ENCODE results near the gene IQGAP1. TPM values are rescaled to one million over a fixed set of nuclear protein-coding genes. Genes with fewer than 3 reads are reported as not detected.

The IQGAP1 gene
- total RNA-seq, 1 experiment from 2014 or later: 100 TPM

- Histone ChIP-seq H3K27me3 (no peaks in the 10 kb centered on the region), H3K36me3 (peaks cover 41% of the 10 kb centered on the region), H3K4me1 (0 out of 2 replicates have a peak, but pooled peaks cover 4% of the 10 kb centered on the region), H3K4me3 (no peak overlapping the region), H3K27ac (no peak overlapping the region), H3K9me3 (replicated peaks) (no peaks in the 10 kb centered on the region)
- no peak for DNase-seq
Observed at GRCh38 chr15:90460142-90460824, 72.2 kb downstream of the IQGAP1 start.

DNA sequence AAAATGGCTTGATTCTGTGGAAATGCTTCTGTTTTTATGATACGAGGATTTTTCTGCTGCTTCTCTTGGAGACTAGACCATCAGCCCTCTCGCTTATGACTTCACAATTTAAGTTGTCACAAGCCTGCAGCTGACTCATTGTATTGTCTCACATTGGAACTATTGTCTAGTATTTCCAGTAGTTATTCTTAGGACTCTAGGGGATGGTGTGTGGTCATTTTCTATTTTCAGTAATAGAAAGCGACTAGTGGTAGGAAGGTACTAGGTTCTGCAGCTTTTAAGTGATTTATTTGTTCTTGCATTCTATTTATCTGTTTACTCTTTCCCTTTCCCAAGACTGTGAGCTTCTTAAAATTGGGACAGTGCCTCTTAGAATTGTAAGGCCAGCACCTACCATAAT lies 75.3 kb downstream of the IQGAP1 start:
- Histone ChIP-seq H3K36me3 (peaks cover 33% of the 10 kb centered on the region), H3K4me3 (no peak overlapping the region), H3K27ac (no peak overlapping the region), H3K4me1 (peaks cover 4% of the 10 kb centered on the region), H3K9me3 (replicated peaks) (no peaks in the 10 kb centered on the region), H3K27me3 (no peaks in the 10 kb centered on the region)
- no peak for DNase-seq

DNA sequence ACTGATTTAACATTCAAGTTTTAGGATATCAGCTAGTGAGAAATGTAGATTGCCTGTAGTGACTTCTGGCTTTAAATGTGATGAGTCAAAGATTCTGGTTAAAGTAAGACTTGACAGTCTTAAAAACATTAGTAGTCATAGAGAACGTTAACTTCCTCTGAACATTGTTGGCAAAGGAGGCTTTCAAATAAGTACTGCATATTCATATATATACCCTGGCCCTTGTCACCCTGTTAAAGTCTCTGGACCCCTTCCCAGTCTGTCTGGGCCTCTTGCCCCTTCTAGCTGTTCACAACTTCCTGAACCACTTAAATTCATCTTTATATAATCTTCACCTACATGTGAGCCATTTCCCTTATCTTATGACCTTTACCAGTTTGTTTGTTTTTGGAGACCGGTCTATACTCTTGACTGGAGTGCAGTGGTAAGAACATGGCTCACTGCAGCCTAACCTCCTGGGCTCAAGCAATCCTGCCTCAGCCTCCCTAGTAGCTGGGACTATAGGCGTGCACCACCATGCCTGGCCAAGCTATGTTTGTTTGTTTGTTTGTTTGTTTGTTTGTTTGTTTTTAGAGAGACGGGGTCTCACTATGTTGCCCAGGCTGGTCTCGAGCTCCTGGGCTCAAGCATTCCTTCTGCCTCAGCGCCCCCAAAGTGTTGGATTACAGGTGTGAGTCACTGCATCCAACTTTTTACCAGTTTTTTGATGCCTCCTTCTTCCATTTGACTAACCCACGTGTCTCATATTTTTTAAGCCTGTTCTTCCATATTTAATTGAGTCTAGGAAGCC lies 77.3 kb downstream of the IQGAP1 start:
- Histone ChIP-seq H3K27me3 (no peaks in the 10 kb centered on the region), H3K27ac (no peak overlapping the region), H3K4me3 (no peak overlapping the region), H3K4me1 (peaks cover 4% of the 10 kb centered on the region), H3K9me3 (replicated peaks) (no peaks in the 10 kb centered on the region), H3K36me3 (peaks cover 28% of the 10 kb centered on the region)
- no peak for DNase-seq

DNA sequence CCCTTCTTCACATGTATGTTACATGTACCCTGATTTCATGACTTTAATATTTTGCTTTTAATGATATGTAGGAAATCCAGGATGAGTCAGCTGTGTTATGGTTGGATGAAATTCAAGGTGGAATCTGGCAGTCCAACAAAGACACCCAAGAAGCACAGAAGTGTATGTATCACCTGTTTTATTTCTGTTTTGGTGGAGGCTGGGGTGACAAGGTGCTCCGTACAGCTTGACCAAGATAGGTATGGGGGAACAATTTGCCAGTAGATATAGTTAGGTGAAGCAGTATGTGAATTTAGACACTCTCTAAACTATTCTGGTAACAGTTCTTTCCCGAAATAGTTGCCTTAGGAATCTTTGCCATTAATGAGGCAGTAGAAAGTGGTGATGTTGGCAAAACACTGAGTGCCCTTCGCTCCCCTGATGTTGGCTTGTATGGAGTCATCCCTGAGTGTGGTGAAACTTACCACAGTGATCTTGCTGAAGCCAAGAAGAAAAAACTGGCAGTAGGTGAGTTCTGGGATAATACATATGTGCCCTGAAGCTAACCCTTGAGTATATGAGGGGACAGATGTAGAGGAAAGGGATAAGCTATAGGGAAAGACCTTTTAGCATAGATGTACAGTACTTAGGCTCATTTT lies 78.0 kb downstream of the IQGAP1 start:
- no peak overlapping the region for H3K27ac ChIP-seq
- no peaks in the 10 kb centered on the region for H3K9me3 ChIP-seq (replicated peaks)
- no peak overlapping the region for H3K4me3 ChIP-seq
- peaks cover 4% of the 10 kb centered on the region for H3K4me1 ChIP-seq
- H3K36me3 ChIP-seq: peaks cover 28% of the 10 kb centered on the region
- no peak for DNase-seq
- H3K27me3 ChIP-seq: no peaks in the 10 kb centered on the region

DNA sequence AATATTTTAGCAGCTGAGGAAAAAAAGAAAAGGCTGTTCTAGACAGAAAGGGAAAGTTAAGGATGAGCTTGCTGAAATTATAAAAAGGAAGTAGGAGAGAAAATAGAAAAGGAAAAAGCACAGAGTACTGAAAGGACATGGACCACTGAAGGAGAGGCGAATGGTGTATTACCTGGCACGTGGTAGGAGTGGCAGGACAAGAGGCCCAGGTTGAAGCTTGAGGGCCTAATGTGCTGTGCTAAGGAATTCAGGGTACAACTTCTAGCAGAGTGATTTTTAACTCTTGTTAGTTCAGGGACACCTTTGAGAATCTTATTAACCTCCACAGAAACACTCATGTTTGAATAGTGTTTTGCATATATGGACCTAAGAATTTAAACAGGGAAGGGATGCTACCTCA lies 81.7 kb downstream of the IQGAP1 start:
- no peak overlapping the region for H3K27ac ChIP-seq
- no peaks in the 10 kb centered on the region for H3K9me3 ChIP-seq (replicated peaks)
- no peaks in the 10 kb centered on the region; the same call in none of the 2 replicates for H3K4me1 ChIP-seq
- H3K36me3 ChIP-seq: peaks cover 32% of the 10 kb centered on the region
- no peak overlapping the region for H3K4me3 ChIP-seq
- DNase-seq: no peak
- H3K27me3 ChIP-seq: no peaks in the 10 kb centered on the region

DNA sequence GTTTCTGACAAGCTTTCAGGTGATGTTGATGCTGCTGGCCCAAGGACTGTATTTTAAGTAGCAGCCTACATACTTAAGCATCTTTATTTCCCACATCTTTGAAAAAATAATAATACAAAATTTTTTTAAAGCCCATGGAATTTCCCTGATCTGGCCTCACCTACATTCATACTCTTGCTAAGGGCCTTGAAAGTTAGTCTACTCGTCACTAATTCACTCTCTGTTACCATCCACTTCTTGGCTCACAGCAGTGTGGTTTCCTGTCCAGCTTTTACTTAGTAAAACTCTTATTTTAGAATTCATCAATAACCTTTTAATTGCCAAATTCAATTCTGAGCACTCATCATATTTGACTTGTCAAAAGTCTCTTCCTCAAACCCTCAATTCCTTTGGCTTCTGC lies 82.4 kb downstream of the IQGAP1 start:
- Histone ChIP-seq H3K36me3 (peaks cover 26% of the 10 kb centered on the region), H3K27ac (no peak overlapping the region), H3K4me3 (no peak overlapping the region), H3K9me3 (replicated peaks) (no peaks in the 10 kb centered on the region), H3K4me1 (no peaks in the 10 kb centered on the region; the same call in none of the 2 replicates), H3K27me3 (no peaks in the 10 kb centered on the region)
- DNase-seq: no peak

- Histone ChIP-seq H3K27me3 (no peaks in the 10 kb centered on the region), H3K36me3 (peaks cover 26% of the 10 kb centered on the region), H3K4me3 (no peak overlapping the region), H3K27ac (peak overlapping the region; percentile 8), H3K4me1 (no peaks in the 10 kb centered on the region; the same call in none of the 2 replicates), H3K9me3 (replicated peaks) (no peaks in the 10 kb centered on the region)
- DNase-seq: no peak
Observed at GRCh38 chr15:90471126-90471525, 83.1 kb downstream of the IQGAP1 start.

- Histone ChIP-seq H3K9me3 (replicated peaks) (no peaks in the 10 kb centered on the region), H3K4me1 (no peaks in the 10 kb centered on the region), H3K4me3 (no peak overlapping the region), H3K36me3 (peaks cover 27% of the 10 kb centered on the region), H3K27me3 (no peaks in the 10 kb centered on the region), H3K27ac (peak overlapping the region; percentile 8)
- DNase-seq: peak; percentile 26 to 71
Observed at GRCh38 chr15:90471769-90472168, 83.7 kb downstream of the IQGAP1 start.

DNA sequence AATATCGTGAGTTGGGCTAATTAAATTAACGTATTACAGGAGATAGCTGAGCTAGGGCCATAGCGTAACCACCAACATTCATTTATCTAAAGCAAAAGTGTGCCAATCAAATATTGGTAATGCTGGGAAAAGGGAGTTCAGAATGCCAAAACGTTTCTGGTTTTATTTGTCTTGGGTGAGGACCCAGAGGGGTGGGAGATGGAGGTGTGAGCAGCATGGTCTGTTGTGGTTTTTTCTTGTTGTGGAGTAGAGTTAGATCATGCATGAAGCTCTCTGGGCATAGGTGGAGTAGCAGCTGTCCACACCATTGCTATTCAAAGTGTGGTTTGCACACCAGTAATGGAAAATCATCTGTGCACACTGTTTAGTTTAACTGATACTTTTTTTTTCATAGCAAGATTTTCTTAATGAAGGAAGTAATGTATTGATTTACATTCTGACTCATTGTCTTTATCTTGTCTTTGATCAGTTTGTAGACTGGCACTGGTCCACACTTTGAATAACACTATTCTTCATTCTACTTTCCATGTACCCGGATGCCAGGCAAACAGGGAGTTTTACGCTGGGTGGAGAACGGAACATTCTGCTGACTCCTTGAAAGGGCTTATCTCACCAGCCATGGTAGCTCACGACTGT lies 90.9 kb downstream of the IQGAP1 start:
- Histone ChIP-seq H3K9me3 (replicated peaks) (no peaks in the 10 kb centered on the region), H3K36me3 (peaks cover 42% of the 10 kb centered on the region), H3K4me1 (no peaks in the 10 kb centered on the region), H3K27me3 (no peaks in the 10 kb centered on the region), H3K4me3 (no peak overlapping the region), H3K27ac (no peak overlapping the region)
- no peak for DNase-seq

DNA sequence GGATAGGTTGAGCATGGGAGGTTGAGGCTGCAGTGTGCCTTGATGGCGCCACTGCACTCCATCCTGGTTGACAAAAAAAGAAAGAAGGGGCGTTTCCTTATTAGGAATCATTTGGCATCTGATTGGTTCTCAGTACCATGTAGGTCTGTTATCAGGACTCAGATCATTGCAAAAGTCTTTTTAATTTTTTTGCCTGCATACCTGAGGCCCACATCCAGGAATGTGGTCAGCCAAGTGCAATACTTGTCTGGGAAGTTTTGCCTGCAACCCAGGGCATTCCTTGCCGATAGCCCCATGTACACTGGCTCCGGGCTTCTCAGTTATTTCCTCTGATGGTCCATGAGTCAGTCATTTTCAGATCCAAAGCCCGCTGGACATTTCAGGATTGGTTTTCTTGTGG lies 91.6 kb downstream of the IQGAP1 start:
- H3K27ac ChIP-seq: no peak overlapping the region
- DNase-seq: no peak
- H3K36me3 ChIP-seq: peaks cover 43% of the 10 kb centered on the region
- no peaks in the 10 kb centered on the region for H3K4me1 ChIP-seq
- H3K27me3 ChIP-seq: no peaks in the 10 kb centered on the region
- H3K9me3 ChIP-seq (replicated peaks): no peaks in the 10 kb centered on the region
- no peak overlapping the region for H3K4me3 ChIP-seq

- Histone ChIP-seq H3K4me3 (no peak overlapping the region), H3K4me1 (no peaks in the 10 kb centered on the region), H3K27me3 (no peaks in the 10 kb centered on the region), H3K27ac (no peak overlapping the region), H3K9me3 (replicated peaks) (no peaks in the 10 kb centered on the region), H3K36me3 (peaks cover 52% of the 10 kb centered on the region)
- DNase-seq: no peak
Observed at GRCh38 chr15:90481023-90481422, 93.0 kb downstream of the IQGAP1 start.

- H3K36me3 ChIP-seq: peaks cover 49% of the 10 kb centered on the region
- H3K27ac ChIP-seq: no peak overlapping the region
- peak; percentile 35 to 69 for DNase-seq
- no peaks in the 10 kb centered on the region for H3K9me3 ChIP-seq (replicated peaks)
- H3K4me3 ChIP-seq: no peak overlapping the region
- H3K27me3 ChIP-seq: no peaks in the 10 kb centered on the region
- H3K4me1 ChIP-seq: no peaks in the 10 kb centered on the region
Observed at GRCh38 chr15:90482124-90483011, 94.3 kb downstream of the IQGAP1 start.

- Histone ChIP-seq H3K4me3 (no peak overlapping the region), H3K27ac (no peak overlapping the region), H3K4me1 (no peaks in the 10 kb centered on the region), H3K9me3 (replicated peaks) (no peaks in the 10 kb centered on the region), H3K27me3 (no peaks in the 10 kb centered on the region), H3K36me3 (peaks cover 48% of the 10 kb centered on the region)
- DNase-seq: no peak
Observed at GRCh38 chr15:90483012-90483307, 94.9 kb downstream of the IQGAP1 start.

DNA sequence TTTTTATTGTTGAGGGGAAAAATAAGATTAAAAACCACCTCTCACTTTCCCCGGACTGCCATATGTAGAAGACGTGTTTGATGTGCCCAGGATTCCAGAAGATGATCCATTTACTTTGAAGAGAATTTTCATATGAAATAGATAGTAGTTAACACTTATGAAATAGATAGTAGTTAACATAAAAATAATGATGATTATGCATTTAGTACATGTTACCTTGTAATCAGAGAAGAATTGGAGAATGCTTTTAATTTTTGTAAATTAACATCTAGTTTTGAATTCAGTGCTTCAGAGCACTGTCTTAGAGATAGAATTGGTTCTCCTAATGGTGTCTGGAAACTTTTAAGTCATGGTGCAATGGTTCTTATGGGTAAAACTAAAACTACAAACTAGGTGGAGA lies 95.6 kb downstream of the IQGAP1 start:
- no peaks in the 10 kb centered on the region for H3K9me3 ChIP-seq (replicated peaks)

More for the DNA sequence above, 95.6 kb downstream of the IQGAP1 start:
- no peaks in the 10 kb centered on the region for H3K27me3 ChIP-seq
- no peak overlapping the region for H3K27ac ChIP-seq
- H3K4me3 ChIP-seq: no peak overlapping the region
- H3K36me3 ChIP-seq: peaks cover 41% of the 10 kb centered on the region
- no peak for DNase-seq
- H3K4me1 ChIP-seq: no peaks in the 10 kb centered on the region

All from SJCRH30 (cell line).